Activated CD4-positive, alpha-beta T cell treated with anti-CD3 and anti-CD28 coated beads, Interleukin-2, amount 50 U/mL, for 1 hour (primary cell): Measurements from ENCODE around the gene PAPSS2.
"Not testable (repeated sequence)": the region's sequence is repeated elsewhere in the genome, so short reads cannot be mapped to it uniquely, and the experiment has no call there.

Source experiments
- DNase-seq: peaks from one replicate; pipeline ENCODE4 v3.0.0-alpha.2; 2020

PAPSS2 gene

GRCh38 chr10:87712913-87713616, 53.4 kb downstream of the PAPSS2 start:
- no peak for DNase-seq

GRCh38 chr10:87713707-87714106, 54.0 kb downstream of the PAPSS2 start:
- no peak for DNase-seq

GRCh38 chr10:87715552-87716347, 56.1 kb downstream of the PAPSS2 start:
- DNase-seq = no peak

- no peak for DNase-seq
These were observed 56.6 kb downstream of the PAPSS2 start for GRCh38 chr10:87716348-87716670.

GRCh38 chr10:87720665-87721064, 61.0 kb downstream of the PAPSS2 start:
- no peak for DNase-seq

GRCh38 chr10:87721781-87722180, 62.1 kb downstream of the PAPSS2 start:
- no peak for DNase-seq

- no peak for DNase-seq
These were observed 63.0 kb downstream of the PAPSS2 start for GRCh38 chr10:87722716-87723115.

GRCh38 chr10:87723500-87723899, 63.8 kb downstream of the PAPSS2 start:
- no peak for DNase-seq

GRCh38 chr10:87724789-87725188, 65.1 kb downstream of the PAPSS2 start:
- no peak for DNase-seq

- DNase-seq = no peak
These were observed 70.3 kb downstream of the PAPSS2 start for GRCh38 chr10:87729940-87730339.

- no peak for DNase-seq
These were observed 73.4 kb downstream of the PAPSS2 start for GRCh38 chr10:87733081-87733480.

- DNase-seq = no peak
These were observed 75.5 kb downstream of the PAPSS2 start for GRCh38 chr10:87734987-87735827.

- DNase-seq = not testable (repeated sequence)
These were observed 78.6 kb downstream of the PAPSS2 start for GRCh38 chr10:87738253-87738652.

GRCh38 chr10:87739703-87740102, 80.0 kb downstream of the PAPSS2 start:
- DNase-seq = no peak

- no peak for DNase-seq
These were observed 80.6 kb downstream of the PAPSS2 start for GRCh38 chr10:87740254-87740655.

- DNase-seq = not testable (repeated sequence)
These were observed 83.4 kb downstream of the PAPSS2 start for GRCh38 chr10:87742992-87743610.

- no peak for DNase-seq
These were observed 84.9 kb downstream of the PAPSS2 start for GRCh38 chr10:87744606-87745005.

GRCh38 chr10:87746911-87747310, 87.2 kb downstream of the PAPSS2 start:
- DNase-seq = no peak

- not testable (repeated sequence) for DNase-seq
These were observed 88.6 kb downstream of the PAPSS2 start for GRCh38 chr10:87748244-87748643.

GRCh38 chr10:87750001-87750671, 90.5 kb downstream of the PAPSS2 start:
- DNase-seq = no peak

GRCh38 chr10:87750817-87751216, 91.1 kb downstream of the PAPSS2 start:
- DNase-seq = no peak

GRCh38 chr10:87751274-87751673, 91.6 kb downstream of the PAPSS2 start:
- DNase-seq = no peak

- no peak for DNase-seq
These were observed 92.9 kb downstream of the PAPSS2 start for GRCh38 chr10:87752566-87752965.
